ENCODE results near the gene TSPAN9.

TSPAN9 gene

DNA sequence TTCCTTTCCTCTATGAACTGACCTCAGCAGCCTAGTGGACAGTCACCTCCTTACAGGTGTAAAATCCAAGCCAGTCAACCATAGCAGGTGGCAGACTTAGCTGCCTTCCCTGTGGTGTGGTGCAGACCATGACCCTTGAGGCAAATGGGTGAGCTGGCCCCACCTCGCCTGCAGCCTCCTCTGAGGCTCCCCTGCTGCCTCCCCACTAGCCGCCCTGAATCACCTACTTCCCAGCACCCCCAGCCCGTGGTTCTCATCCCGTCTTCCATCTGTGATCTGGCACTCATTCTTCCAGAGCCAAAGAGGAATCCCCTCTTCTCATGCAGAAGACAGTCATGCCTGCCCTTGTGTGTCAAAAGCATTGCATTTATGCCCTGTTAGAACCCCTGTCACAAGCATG, 34.4 kb upstream of the TSPAN9 start:
- Histone ChIP-seq H3K4me3 (ENCODE audit: low read depth, low read length) (no peak overlapping the region), H3K4me2 (ENCODE audit: low read length) (peak overlapping the region; percentile 51), H3K79me2 (no peaks in the 10 kb centered on the region), H2AFZ (peak overlapping the region; percentile 75), H3K4me1 (peaks cover 19% of the 10 kb centered on the region), H3K9ac (no peak overlapping the region), H3K36me3 (ENCODE audit: control insufficient read depth, insufficient read depth, low read length) (no peaks in the 10 kb centered on the region), H3K27ac (peak overlapping the region; percentile 42), H3K27me3 (ENCODE audit: control insufficient read depth, insufficient read depth, low read length) (no peaks in the 10 kb centered on the region), H3K9me3 (ENCODE audit: control insufficient read depth, low read length) (no peaks in the 10 kb centered on the region)
- TF ChIP-seq, protein P1, sequence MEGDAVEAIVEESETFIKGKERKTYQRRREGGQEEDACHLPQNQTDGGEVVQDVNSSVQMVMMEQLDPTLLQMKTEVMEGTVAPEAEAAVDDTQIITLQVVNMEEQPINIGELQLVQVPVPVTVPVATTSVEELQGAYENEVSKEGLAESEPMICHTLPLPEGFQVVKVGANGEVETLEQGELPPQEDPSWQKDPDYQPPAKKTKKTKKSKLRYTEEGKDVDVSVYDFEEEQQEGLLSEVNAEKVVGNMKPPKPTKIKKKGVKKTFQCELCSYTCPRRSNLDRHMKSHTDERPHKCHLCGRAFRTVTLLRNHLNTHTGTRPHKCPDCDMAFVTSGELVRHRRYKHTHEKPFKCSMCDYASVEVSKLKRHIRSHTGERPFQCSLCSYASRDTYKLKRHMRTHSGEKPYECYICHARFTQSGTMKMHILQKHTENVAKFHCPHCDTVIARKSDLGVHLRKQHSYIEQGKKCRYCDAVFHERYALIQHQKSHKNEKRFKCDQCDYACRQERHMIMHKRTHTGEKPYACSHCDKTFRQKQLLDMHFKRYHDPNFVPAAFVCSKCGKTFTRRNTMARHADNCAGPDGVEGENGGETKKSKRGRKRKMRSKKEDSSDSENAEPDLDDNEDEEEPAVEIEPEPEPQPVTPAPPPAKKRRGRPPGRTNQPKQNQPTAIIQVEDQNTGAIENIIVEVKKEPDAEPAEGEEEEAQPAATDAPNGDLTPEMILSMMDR (IDR thresholded peaks at IDR 0.05) = no peak

DNA sequence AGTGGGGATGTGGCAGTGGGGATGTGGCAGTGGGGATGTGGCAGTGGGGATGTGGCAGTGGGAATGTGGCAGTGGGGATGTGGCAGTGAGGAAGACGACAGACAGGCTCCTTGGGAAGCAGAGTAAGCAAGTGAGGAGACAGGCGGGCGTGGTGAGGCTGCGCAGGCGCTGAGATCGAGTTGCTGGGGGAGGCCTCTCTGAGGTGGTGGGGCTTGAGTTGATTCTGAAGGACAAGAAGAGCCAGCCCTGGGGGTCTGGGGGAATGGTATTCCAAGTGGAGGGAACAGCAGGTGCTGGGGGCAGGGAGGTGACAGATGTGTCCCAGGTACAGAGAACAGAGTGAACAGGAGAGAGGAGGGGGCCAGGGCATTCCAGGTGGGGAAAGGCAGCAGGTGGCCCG, 33.8 kb upstream of the TSPAN9 start:
- Histone ChIP-seq H3K27me3 (ENCODE audit: control insufficient read depth, insufficient read depth, low read length) (no peaks in the 10 kb centered on the region), H3K4me2 (ENCODE audit: low read length) (no peak overlapping the region), H3K79me2 (no peaks in the 10 kb centered on the region), H3K36me3 (ENCODE audit: control insufficient read depth, insufficient read depth, low read length) (no peaks in the 10 kb centered on the region), H2AFZ (no peak overlapping the region), H3K9me3 (ENCODE audit: control insufficient read depth, low read length) (no peaks in the 10 kb centered on the region), H3K4me1 (peaks cover 19% of the 10 kb centered on the region), H3K27ac (no peak overlapping the region), H3K4me3 (ENCODE audit: low read depth, low read length) (no peak overlapping the region), H3K9ac (no peak overlapping the region)
- TF ChIP-seq, protein P1 (IDR thresholded peaks at IDR 0.05) = no peak

DNA sequence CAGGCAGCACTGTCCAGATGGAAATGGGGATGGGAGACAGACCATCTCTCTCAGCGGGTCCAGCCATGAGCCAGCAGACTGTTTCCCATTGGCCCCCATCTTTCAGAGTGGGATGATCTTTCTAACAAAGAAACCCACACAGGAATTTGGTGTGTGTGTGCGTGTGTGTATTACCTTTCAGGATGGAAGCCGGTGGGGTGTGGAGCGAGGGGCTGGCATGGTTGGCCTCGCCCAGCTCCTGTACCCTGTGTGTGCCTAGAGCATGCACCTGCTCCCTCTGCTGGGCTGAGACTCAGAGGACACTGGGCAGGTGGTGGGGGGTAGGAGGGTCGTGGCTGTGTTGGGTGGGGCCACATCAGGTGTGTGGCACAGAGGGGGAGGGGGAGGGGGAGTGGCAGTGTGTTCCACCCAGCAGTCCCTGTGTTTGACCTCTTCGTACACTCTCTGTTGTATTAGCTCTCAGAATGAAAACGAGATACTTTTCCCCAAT, 33.0 kb upstream of the TSPAN9 start:
- Histone ChIP-seq H3K27me3 (ENCODE audit: control insufficient read depth, insufficient read depth, low read length) (no peaks in the 10 kb centered on the region), H3K79me2 (no peaks in the 10 kb centered on the region), H3K4me1 (peaks cover 19% of the 10 kb centered on the region), H3K4me2 (ENCODE audit: low read length) (no peak overlapping the region), H3K27ac (no peak overlapping the region), H3K9me3 (ENCODE audit: control insufficient read depth, low read length) (no peaks in the 10 kb centered on the region), H3K36me3 (ENCODE audit: control insufficient read depth, insufficient read depth, low read length) (no peaks in the 10 kb centered on the region), H3K4me3 (ENCODE audit: low read depth, low read length) (no peak overlapping the region), H2AFZ (no peak overlapping the region), H3K9ac (no peak overlapping the region)
- TF ChIP-seq, protein P1 (IDR thresholded peaks at IDR 0.05) = no peak

DNA sequence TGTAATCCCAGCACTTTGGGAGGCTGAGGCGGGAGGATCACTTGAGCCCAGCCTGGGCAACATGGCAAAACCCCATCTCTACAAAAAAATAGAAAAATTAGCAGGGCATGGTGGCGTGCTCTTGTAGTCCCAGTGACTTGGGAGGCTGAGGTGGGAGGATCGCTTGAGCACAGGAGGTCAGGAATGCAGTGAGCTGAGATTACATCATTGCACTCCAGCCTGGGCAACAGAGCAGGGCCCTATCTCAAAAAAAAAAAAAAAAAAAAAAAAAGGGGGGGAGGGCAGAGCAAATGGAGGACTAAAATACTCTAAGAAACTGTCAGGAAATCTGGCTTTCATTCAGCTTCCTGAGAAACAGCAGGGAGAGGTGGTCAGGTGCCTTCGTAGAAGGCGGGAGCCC, 31.7 kb upstream of the TSPAN9 start:
- Histone ChIP-seq H3K36me3 (ENCODE audit: control insufficient read depth, insufficient read depth, low read length) (no peaks in the 10 kb centered on the region), H3K4me3 (ENCODE audit: low read depth, low read length) (no peak overlapping the region), H3K9me3 (ENCODE audit: control insufficient read depth, low read length) (no peaks in the 10 kb centered on the region), H3K4me2 (ENCODE audit: low read length) (no peak overlapping the region), H3K79me2 (no peaks in the 10 kb centered on the region), H3K27ac (no peak overlapping the region), H2AFZ (no peak overlapping the region), H3K9ac (no peak overlapping the region), H3K27me3 (ENCODE audit: control insufficient read depth, insufficient read depth, low read length) (no peaks in the 10 kb centered on the region), H3K4me1 (peaks cover 19% of the 10 kb centered on the region)
- TF ChIP-seq, protein P1 (IDR thresholded peaks at IDR 0.05) = no peak

DNA sequence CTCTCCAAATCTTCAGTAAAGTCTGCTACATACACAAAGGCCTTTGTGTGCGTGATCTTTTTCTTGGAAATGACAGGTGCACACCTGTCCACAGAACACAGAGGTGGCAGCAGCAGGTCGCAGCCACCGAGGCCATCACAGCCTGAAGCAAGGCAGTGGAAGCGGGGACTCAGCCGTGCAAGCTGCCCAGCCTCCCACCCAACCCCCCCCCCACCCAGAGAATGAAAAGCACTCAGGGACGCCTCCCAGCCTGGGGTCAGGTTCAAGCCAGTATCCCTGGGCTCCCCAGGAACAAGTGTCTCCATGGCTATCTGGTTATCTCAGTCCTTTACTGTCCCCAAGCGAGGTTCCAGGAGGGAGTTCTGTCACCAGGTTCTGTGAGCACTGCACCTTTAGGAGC, 31.2 kb upstream of the TSPAN9 start:
- TF ChIP-seq, protein P1 (IDR thresholded peaks at IDR 0.05) = no peak
- Histone ChIP-seq H3K9ac (no peak overlapping the region), H3K9me3 (ENCODE audit: control insufficient read depth, low read length) (no peaks in the 10 kb centered on the region), H3K4me2 (ENCODE audit: low read length) (no peak overlapping the region), H3K4me1 (peaks cover 19% of the 10 kb centered on the region), H3K27me3 (ENCODE audit: control insufficient read depth, insufficient read depth, low read length) (no peaks in the 10 kb centered on the region), H3K27ac (no peak overlapping the region), H2AFZ (peak overlapping the region; percentile 49), H3K4me3 (ENCODE audit: low read depth, low read length) (no peak overlapping the region), H3K79me2 (no peaks in the 10 kb centered on the region), H3K36me3 (ENCODE audit: control insufficient read depth, insufficient read depth, low read length) (no peaks in the 10 kb centered on the region)
